ENCODE data around the gene INTS6.

The INTS6 gene

GRCh38 chr13:51359352-51359751 lies 93.5 kb downstream of the INTS6 start:
- H3K36me3 ChIP-seq, result no peaks in the 10 kb centered on the region; the same call in 1 of the 2 replicates
- no peak overlapping the region for H3K27ac ChIP-seq
- no peak overlapping the region for H3K4me3 ChIP-seq (ENCODE audit: low read depth, low read length)
- DNase-seq, result no peak
- TF ChIP-seq, protein P1, sequence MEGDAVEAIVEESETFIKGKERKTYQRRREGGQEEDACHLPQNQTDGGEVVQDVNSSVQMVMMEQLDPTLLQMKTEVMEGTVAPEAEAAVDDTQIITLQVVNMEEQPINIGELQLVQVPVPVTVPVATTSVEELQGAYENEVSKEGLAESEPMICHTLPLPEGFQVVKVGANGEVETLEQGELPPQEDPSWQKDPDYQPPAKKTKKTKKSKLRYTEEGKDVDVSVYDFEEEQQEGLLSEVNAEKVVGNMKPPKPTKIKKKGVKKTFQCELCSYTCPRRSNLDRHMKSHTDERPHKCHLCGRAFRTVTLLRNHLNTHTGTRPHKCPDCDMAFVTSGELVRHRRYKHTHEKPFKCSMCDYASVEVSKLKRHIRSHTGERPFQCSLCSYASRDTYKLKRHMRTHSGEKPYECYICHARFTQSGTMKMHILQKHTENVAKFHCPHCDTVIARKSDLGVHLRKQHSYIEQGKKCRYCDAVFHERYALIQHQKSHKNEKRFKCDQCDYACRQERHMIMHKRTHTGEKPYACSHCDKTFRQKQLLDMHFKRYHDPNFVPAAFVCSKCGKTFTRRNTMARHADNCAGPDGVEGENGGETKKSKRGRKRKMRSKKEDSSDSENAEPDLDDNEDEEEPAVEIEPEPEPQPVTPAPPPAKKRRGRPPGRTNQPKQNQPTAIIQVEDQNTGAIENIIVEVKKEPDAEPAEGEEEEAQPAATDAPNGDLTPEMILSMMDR (IDR thresholded peaks at IDR 0.05; ENCODE audit: low read depth, low read length), result no peak
- no peaks in the 10 kb centered on the region for H3K27me3 ChIP-seq (ENCODE audit: insufficient read depth, low read depth, severe bottlenecking)
- no peaks in the 10 kb centered on the region for H3K9me3 ChIP-seq (ENCODE audit: severe bottlenecking)

DNA sequence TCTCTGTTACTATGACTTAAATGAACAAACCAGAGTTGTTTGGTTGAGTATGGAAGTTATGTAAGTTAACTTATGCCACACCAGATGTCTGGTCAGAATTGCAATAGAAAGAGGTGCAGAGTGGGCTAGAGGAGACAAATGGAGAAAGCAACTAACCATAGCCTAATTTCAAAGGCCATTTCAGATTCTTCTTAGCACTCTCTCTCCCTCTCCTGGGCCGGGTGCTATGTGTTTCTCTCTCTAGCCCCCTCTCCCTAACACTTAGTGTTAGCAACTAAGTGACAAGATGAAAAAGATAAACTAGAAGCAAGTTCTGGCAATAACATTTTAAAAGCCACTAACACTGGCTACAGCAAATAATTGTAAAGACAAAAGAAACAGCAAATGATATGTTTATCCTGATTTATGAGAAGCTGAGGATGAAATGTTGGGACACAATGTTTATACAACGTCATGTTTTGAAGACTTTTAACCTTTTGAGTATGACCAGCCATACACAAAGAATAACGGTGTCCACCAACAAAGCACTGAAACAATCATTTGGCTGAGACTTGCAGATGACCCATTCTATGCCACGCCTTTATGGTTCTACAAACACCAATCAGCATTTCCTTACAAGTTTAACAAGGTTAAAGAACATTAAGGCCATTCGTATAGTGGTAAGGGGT lies 94.8 kb downstream of the INTS6 start:
- H3K9me3 ChIP-seq (ENCODE audit: severe bottlenecking), result no peaks in the 10 kb centered on the region
- TF ChIP-seq, protein P1 (IDR thresholded peaks at IDR 0.05; ENCODE audit: low read depth, low read length), result no peak
- no peaks in the 10 kb centered on the region for H3K36me3 ChIP-seq
- H3K27me3 ChIP-seq (ENCODE audit: insufficient read depth, low read depth, severe bottlenecking), result no peaks in the 10 kb centered on the region
- no peak overlapping the region for H3K27ac ChIP-seq
- DNase-seq, result no peak
- no peak overlapping the region for H3K4me3 ChIP-seq (ENCODE audit: low read depth, low read length)

GRCh38 chr13:51355217-51355616 lies 97.6 kb downstream of the INTS6 start:
- Histone ChIP-seq H3K4me3 (ENCODE audit: low read depth, low read length) (no peak overlapping the region), H3K27ac (no peak overlapping the region), H3K9me3 (ENCODE audit: severe bottlenecking) (no peaks in the 10 kb centered on the region), H3K27me3 (ENCODE audit: insufficient read depth, low read depth, severe bottlenecking) (no peaks in the 10 kb centered on the region), H3K36me3 (no peaks in the 10 kb centered on the region)
- TF ChIP-seq, protein P1 (IDR thresholded peaks at IDR 0.05; ENCODE audit: low read depth, low read length), result no peak
- DNase-seq, result no peak

DNA sequence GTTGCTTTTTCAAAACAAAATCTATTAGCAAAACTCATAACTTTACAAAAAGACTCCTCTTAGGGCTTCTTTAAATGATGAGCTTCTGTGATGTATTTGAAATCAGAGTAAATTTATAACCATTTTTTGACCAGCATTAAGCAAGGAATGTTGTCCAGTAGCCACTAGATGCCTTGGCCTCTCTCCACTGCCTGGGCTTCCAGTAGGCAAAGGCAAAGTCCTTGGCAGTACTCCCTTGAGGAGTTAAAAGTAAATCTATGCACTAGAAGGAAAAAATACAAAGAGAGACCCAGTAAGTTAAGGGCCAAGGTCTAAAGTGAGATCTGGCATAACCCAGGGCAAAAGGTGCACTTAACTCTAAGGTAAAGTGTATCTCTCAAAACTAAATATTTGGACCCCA lies 103.8 kb downstream of the INTS6 start:
- H3K9me3 ChIP-seq (ENCODE audit: severe bottlenecking), result no peaks in the 10 kb centered on the region
- DNase-seq, result no peak
- TF ChIP-seq, protein P1 (IDR thresholded peaks at IDR 0.05; ENCODE audit: low read depth, low read length), result no peak
- H3K36me3 ChIP-seq, result no peaks in the 10 kb centered on the region
- H3K4me3 ChIP-seq (ENCODE audit: low read depth, low read length), result no peak overlapping the region
- no peak overlapping the region for H3K27ac ChIP-seq
- H3K27me3 ChIP-seq (ENCODE audit: insufficient read depth, low read depth, severe bottlenecking), result no peaks in the 10 kb centered on the region

- H3K27me3 ChIP-seq (ENCODE audit: insufficient read depth, low read depth, severe bottlenecking), result no peaks in the 10 kb centered on the region
- H3K9me3 ChIP-seq (ENCODE audit: severe bottlenecking), result no peaks in the 10 kb centered on the region
- DNase-seq, result no peak
- no peak overlapping the region for H3K27ac ChIP-seq
- TF ChIP-seq, protein P1 (IDR thresholded peaks at IDR 0.05; ENCODE audit: low read depth, low read length), result no peak
- H3K4me3 ChIP-seq (ENCODE audit: low read depth, low read length), result no peak overlapping the region
- H3K36me3 ChIP-seq, result no peaks in the 10 kb centered on the region
Observed at GRCh38 chr13:51348069-51348967, 104.5 kb downstream of the INTS6 start.

All from WERI-Rb-1 (cell line).